ENCODE data around the gene CUEDC1.

Gene CUEDC1

GRCh38 chr17:57914273-57915142, 40.7 kb downstream of the CUEDC1 start:
- DNase-seq, result no peak

- DNase-seq, result no peak
Observed at GRCh38 chr17:57913575-57914272, 41.5 kb downstream of the CUEDC1 start.

- no peak for DNase-seq
Observed at GRCh38 chr17:57911834-57912673, 43.2 kb downstream of the CUEDC1 start.

GRCh38 chr17:57910462-57911420, 44.5 kb downstream of the CUEDC1 start:
- no peak for DNase-seq

- DNase-seq, result no peak
Observed at GRCh38 chr17:57909551-57909950, 45.7 kb downstream of the CUEDC1 start.

- DNase-seq, result no peak
Observed at GRCh38 chr17:57908278-57908677, 46.9 kb downstream of the CUEDC1 start.

GRCh38 chr17:57906910-57907309, 48.3 kb downstream of the CUEDC1 start:
- DNase-seq, result no peak

GRCh38 chr17:57905875-57906455, 49.2 kb downstream of the CUEDC1 start:
- no peak for DNase-seq

- no peak for DNase-seq
Observed at GRCh38 chr17:57903961-57904360, 51.3 kb downstream of the CUEDC1 start.

- DNase-seq, result no peak
Observed at GRCh38 chr17:57902800-57903759, 52.1 kb downstream of the CUEDC1 start.

GRCh38 chr17:57902117-57902799, 53.0 kb downstream of the CUEDC1 start:
- DNase-seq, result no peak

GRCh38 chr17:57900991-57901743, 54.0 kb downstream of the CUEDC1 start:
- DNase-seq, result no peak

- DNase-seq, result no peak
Observed at GRCh38 chr17:57899822-57900221, 55.4 kb downstream of the CUEDC1 start.

GRCh38 chr17:57899391-57899790, 55.8 kb downstream of the CUEDC1 start:
- no peak for DNase-seq

GRCh38 chr17:57898487-57899311, 56.5 kb downstream of the CUEDC1 start:
- no peak for DNase-seq

GRCh38 chr17:57895382-57896060, 59.7 kb downstream of the CUEDC1 start:
- no peak for DNase-seq

GRCh38 chr17:57894848-57895247, 60.4 kb downstream of the CUEDC1 start:
- DNase-seq, result no peak

Measured in stimulated activated CD4-positive, alpha-beta T cell treated with anti-CD3 and anti-CD28 coated beads, Interleukin-4, amount 100 ng/mL, for 24 hours (primary cell).